GM18909 (cell line): ENCODE measurements around the gene ZNF609.

Experiments
- ATAC-seq: cut with Tn5 transposase; IDR thresholded peaks from one replicate; pipeline ENCODE4 v1.9.1; 2021; ENCODE audit warnings: mild to moderate bottlenecking; ENCODE audit not compliant: unreplicated experiment, poor library complexity

Gene ZNF609, protein sequence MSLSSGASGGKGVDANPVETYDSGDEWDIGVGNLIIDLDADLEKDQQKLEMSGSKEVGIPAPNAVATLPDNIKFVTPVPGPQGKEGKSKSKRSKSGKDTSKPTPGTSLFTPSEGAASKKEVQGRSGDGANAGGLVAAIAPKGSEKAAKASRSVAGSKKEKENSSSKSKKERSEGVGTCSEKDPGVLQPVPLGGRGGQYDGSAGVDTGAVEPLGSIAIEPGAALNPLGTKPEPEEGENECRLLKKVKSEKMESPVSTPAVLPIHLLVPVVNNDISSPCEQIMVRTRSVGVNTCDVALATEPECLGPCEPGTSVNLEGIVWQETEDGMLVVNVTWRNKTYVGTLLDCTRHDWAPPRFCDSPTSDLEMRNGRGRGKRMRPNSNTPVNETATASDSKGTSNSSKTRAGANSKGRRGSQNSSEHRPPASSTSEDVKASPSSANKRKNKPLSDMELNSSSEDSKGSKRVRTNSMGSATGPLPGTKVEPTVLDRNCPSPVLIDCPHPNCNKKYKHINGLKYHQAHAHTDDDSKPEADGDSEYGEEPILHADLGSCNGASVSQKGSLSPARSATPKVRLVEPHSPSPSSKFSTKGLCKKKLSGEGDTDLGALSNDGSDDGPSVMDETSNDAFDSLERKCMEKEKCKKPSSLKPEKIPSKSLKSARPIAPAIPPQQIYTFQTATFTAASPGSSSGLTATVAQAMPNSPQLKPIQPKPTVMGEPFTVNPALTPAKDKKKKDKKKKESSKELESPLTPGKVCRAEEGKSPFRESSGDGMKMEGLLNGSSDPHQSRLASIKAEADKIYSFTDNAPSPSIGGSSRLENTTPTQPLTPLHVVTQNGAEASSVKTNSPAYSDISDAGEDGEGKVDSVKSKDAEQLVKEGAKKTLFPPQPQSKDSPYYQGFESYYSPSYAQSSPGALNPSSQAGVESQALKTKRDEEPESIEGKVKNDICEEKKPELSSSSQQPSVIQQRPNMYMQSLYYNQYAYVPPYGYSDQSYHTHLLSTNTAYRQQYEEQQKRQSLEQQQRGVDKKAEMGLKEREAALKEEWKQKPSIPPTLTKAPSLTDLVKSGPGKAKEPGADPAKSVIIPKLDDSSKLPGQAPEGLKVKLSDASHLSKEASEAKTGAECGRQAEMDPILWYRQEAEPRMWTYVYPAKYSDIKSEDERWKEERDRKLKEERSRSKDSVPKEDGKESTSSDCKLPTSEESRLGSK (N-terminal part only)

DNA sequence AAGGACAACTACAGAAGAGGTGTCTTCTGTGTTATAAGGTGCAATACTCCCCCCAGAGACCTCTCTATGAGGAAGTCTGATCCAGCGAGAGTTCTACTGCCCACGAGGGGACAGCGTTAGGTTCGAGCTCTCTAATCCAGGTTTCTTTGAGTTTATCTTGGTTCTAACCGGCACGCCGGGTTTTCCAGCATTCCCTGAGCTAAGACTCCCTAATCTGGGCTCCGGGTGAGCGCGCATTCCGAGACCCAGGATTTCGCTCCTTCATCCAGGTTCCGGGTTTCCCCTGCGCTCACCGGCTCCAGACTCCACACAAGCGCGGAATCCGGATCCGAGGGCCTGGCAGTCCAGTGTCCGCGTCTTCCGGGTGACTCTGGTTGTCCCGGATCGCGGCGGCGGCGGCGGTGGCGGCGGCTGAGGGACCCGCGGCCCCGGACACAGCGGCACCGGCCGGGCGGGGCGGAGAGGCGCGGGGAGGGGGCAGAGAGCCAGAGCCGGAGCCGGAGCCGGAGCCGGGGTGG, at the start of gene ZNF609:
TSS of gene ZNF609 (plus strand) at position 373 of the 518 bp plus-strand sequence. CDS start 38,842 bp downstream, outside the sequence.
- ATAC-seq, result peak; percentile 61

DNA sequence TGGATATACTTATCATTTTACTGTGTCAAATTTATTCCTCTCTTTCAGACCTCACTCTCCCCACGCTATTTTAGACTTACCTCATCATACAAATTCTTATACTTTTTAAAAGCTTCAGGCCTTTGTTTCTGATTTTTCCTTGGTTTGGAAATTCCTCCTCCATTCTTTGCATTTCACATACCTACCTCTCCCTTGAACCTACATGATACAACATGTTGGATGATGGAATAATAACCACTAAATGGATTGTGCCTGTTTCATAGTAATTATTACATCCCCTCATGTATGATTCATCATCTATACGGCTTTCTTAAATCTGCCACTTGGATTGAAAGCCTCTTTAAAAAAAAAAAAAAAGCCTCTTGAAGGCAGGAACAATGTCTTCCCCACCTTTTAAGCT, 48.2 kb upstream of the ZNF609 start:
- ATAC-seq, result no peak

DNA sequence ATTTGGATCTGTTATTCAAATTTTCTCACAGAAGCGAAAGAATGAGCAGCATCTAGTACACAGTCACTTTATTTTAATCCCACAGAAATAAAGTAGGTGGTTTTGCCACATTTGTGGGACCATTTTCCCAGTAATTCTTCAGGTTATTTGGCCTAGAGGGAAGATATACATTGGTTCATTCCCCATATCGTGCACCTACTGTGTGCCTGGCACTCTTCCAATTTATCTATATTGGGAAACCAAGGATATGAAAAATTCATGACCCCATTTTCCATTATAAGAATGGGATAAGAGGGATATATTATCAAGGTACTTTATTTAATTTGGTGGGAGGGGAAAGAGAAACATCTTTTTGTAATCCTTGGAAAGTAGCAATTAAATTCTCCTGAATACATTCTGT, 37.7 kb upstream of the ZNF609 start:
- ATAC-seq, result no peak

DNA sequence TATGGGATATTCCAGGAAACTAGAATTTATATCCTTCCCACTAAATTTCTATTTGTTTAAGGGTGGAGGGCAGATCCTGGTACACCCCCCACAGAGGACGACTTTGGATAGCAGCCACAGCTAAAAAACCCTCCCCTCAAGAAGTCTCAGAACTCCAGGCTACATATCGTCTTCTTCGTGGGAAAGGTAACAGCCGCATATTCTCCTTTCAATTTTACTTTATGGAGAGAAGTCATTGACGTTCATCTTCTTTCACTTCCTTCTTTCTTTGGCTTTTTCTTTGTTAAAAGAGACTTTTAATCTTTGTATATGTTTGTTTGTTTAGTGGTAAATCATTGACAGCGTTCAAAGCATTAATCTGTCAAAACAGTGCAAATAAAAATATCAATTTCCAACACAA, 36.4 kb upstream of the ZNF609 start:
- no peak for ATAC-seq

DNA sequence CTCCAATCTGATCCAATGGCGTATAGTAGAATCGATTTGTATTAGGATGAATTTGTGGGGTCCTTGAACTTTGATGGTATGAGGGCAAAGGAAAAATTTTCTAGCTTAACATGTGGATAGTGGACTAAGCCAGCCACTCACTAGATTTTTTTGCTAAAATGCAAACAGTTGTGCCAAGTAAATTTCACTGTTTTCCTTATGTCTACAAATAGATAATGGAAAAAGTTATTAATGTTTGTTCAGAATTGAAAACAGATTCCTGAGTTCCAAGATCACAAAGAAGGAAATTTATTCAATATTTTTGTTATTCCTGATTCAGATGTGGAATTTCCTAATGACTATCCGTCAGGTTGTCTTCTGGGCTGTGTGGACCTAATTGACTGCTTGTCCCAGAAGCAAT, 35.2 kb upstream of the ZNF609 start:
- ATAC-seq, result no peak

DNA sequence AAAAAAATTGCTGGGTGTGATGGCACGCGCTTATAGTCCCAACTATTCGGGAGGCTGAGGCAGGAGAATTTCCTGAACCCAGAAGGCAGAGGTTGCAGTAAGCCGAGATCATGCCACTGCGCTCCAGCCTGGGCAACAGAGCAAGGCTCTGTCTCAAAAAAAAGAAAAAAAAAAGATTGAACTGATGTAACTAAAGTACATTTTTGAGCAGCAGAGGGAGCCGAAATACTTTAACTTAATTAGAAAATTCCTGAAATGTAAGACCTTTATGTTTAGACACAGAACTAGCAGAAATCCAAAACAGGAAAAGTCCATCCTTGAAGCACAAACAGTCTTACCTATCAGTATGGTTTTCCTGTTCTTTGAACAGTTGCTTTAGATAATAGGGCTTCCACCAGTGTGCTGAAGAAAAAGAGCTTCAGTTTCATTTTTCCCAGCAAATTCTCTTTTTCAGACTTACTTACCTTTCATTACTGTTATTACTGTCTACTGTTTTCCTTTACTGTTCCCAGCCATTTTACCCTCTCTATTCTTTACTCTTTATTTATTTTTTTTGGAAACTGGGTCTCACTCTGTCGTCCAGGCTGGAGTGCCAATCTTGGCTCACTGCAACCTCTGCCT, 33.4 kb upstream of the ZNF609 start:
- no peak for ATAC-seq

DNA sequence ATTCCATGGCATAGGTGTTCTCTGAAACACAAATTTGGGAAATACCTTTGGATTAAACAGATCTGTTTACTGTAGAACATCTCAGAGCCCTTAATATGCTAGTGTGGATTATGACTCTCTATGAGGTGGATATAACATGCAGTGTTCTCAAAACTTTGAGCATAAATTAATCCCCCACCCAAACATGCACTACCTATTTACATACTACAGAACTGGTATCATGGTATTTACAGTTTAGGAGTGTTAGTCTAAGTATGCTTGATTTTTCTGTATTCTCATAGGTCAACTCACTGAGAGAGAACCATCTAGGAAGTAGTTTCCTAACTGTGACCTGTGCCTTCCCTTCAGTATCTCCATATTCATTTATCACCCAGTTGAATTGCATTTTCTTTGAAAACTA, 30.9 kb upstream of the ZNF609 start:
- ATAC-seq, result no peak

DNA sequence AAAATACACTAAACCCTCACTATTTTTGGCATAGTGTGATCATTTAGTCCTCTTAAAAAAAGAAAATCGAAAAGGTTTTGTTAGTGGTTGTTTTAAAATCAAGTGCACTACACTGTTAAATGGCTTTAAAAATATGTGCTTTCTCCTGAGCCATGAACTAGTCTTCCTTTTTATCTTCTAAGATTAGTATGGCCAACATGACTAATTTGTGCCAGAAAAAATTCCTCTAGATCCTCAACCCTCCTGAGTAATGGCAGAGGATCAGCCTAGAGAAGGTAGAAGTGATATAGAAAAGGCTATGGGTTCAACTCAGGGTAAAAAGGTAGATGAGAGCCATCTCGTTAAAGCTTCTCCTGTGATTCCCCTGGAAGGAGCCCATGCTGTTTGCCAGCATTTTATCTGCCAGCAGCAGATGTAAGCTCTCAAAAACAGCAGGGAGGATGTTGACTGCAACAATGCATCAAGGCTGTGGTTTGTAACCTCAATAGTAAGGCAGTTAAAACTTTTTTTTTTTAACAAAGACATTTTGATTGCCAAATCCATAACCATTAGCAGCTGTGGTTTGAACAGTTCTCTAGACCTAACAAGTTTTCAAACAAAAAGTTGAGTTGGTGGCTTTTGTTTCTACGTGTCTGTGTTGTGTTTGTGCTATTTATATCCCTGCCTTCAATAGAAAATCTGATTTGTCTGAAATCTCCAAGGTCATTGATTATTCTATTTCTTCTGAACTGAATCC, 30.2 kb upstream of the ZNF609 start:
- ATAC-seq, result no peak

DNA sequence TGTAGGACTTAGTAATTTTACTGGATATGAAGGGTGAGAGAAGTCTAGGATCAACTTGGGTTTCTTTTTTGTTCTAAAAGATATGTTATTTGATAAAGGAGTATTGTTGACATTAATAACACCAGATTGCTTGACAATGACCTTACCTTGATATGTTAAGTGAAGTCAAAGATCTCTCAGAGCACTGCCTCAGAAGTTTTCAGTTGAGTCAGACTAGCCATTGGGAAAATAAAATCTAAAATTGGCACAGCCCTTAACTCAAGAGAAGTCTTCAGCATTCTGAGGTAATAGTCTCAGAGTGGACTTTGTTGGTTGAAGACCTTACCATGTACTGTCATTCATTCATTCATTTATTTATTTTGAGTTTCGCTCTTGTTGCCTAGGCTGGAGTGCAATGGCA, 22.4 kb upstream of the ZNF609 start:
- ATAC-seq, result no peak

DNA sequence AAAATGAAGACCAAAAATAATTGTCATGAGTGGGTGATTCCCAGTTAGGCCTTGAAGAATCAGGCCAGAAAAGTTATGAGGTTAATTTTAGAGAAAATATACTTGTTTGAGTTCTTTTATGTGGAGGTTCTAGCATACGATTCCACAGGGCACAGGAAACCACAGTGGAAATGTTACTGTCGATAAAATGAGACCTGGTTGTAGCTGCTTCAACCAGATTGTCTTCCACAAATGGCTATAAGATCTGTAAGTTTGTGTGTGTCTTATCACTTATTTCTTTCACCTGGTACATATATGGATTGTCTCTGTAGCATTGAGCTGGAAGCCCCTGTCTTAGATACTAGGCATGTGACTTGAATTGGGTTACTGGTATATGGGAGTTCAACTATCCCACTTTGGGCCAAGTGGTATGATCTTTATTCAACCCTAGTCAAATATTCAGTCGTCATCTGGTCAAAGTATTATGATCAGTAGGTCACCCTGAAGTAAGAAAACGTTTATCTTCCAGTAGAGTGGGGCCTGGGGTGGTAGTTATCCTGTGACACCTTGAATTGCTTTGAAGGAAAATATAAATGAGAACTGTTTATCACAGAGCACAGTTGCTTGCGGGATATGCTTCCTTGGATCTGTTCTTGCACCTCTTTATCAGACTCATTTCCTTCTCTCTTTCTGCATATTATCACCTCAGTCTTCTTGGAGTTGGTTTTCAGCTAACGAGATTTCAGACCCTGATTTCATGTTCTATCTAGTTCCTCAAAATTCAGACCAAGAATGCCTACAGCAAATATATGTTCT, 21.5 kb upstream of the ZNF609 start:
- no peak for ATAC-seq

DNA sequence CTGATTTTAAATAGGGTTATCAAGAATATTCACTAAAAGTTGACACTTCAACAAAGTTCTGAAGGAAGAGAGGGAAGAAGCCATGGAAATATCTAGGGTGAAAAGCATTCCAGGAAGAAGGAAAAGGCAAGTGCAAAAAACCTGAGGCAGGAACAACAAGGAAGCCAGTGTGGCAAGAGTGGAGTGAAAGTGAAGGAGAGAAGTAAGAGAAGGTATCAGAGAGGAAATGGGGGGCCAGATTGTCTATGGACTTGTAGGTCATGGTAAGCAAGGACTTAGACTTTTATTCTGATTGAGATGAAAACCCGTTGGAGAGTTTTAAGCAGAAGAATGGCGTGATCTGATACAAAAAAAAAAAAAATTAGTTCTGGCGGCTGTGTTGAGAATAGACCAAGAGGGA, 18.5 kb upstream of the ZNF609 start:
- ATAC-seq, result no peak

DNA sequence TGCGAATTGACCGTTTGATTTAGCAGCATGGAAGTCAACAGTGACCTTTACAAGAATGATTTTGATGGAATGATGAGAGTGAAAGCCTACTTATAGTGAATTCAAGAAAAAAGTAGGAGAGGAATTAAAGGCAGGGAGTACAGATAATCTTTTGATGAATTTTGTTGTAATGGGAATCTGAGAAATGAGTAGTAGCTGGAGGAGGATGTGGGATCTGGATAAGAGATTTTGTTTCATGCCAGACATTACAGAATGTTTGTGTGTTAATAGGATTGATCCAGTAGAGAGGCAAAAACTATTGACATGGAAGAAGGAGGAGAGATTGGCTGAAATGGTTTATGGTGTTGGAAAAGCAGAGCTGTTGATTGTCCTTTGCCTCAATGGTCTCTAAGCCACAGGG, 17.4 kb upstream of the ZNF609 start:
- no peak for ATAC-seq

DNA sequence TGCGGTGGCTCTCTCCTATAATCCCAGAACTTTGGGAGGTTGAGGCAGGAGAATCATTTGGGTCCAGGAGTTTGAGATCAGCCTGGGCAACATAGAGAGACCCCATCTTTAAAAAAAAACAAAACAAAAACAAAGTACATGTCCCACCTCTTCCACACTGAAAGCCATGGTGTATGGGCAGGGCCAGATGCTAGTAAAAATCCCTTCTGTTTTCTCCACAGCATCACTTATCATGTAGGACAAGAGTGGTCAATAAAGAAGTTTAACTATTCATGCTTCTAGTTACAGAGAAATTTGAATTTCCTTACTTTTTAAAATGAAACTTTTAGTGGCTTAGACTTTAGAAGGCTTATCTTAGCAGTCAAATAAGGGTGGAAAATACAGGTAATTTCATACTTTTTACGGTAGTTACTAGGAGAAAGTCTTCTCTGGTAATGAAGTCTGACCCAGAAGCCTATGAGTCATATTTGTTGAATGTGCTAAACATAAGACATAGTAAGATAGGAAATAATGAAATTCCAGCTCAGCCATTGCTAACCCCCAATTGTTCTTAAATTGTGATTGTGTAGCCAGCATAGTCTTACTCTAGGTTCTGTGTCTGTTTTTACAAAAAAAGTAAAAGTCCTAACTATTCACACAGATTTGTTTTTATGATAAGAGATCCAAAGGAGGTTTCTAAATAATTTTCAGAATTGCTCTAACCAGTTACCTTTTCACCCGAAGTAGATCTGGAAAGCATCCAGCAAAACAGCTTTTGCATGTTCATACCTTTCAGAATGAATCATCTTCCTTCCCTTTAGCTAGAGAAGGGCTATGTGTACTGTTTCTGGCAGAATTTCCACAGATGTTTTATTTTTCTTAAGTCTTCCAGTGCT, 16.4 kb upstream of the ZNF609 start:
- no peak for ATAC-seq

DNA sequence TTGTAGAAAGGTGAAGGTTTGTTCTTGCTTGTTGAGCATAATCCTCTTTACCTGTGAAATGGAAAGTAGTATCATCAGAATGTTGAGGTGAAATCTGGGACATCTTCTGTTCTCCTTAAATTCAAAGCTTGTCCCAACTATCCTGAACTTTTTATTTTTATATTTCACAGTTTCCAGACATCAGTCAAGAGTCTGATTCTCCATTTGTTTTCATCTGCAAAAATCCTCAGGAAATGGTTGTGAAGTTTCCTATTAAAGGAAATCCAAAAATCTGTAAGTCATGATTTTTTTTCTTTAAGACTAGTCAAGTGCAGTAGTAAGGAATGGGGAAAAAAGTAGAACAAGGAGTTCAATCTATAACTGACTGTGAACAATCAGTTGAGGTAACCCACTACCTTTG, 15.5 kb upstream of the ZNF609 start:
- no peak for ATAC-seq

DNA sequence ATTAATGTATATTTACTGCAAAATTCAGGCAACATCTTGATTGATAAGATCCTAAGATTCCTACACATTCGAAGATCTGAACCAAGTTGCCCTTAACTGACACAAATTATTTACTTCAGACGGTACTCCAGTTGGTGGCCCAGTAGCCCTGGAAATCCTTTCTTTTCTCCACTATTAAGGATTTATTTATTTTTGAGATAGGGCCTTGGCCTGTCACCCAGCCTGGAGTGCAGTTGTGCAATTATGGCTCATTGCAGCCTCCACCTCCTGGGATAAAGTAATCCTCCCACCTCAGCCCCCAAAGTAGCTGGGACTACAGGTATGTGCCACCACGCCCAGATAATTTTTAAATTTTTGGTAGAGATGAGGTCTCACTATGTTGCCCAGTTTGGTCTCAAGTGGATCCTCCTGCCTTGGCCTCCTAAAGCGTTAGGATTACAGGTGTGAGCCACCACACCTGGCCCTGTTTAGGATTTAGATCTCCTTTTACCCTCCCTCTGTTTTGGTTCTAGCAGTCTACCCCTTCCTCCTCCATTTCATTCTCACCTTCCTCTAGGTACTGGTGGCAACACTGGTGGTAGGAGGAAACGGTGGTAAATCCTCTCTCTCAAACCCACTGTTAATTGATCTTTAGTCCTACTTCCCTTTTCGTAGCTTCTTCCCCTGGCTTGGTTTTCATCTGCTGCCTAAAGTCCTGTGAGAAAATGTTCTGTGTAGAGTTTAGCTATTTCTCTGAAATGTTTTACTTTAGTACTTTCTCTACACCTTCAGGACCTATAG, 12.7 kb upstream of the ZNF609 start:
- no peak for ATAC-seq

DNA sequence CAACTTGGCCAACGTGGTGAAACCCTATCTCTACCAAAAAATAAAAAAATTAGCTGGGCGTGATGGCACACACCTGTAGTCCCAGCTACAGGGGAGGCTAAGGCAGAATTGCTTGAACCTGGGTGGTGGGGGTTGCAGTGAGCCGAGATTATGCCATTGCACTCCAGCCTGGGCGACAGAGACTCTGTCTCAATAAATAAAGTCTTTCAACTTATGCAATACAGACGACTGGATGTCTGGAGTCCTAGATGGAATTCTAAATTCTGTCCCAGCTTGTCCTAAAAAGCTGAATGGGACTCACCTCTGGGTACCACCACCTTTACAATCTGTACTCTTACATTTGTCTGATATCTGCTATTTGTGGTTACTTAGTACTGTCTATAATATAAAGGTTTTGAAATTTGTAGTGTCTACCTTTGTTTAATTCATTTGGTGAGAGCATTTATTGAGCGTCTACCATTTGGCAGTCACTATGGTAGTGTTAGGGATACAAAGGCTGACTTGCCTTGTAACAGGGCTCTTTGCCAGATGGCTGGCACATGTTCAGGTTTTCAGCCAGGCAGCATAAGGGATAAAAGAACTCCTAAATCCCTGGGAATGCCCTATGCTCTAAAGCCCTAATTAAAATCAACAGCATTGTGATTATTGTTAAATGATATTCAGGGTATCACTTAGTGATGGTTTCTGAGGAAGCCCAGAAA, 7.2 kb upstream of the ZNF609 start:
- no peak for ATAC-seq

DNA sequence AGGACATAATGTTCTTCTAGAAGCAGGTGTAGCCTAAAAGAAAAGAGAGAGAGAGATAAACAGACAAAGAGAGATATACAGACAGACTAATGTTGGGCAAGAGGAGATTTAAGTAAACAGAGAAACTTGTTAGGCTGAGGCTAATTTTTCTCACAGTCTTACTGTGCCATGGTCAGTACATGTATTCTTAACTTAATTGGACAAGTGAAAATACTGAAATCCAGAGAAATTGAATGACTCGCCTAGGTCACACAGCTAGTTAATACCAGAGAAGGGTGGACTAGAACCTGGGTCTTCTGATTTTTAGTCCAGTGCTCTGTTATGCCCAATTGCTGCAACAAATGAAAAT, 6.7 kb upstream of the ZNF609 start:
- ATAC-seq, result no peak
